ENCODE measurements around the gene PDE6H.

Gene PDE6H

DNA sequence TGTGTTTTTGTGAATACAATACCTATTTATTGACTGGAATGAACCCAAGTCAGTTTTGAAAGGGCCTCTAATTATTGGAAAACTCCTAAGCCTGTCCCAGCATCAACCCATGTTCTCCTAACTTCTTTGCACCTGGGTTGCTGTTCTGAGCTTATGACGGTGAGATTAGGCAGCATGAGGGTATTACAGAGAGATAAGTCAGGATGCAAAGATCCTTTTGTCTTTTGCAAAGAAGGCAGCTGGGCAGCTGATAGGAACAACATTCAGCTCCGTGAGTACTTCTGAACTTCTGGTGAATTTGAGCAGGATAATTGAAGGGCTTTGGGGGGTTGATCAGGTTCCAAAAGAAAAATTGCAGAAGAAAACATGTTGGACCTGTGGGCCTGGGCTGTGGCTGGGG lies at the start of gene PDE6H:
Gene PDE6H, plus strand, starts transcription at position 227 of the 400 bp plus-strand sequence. CDS start 4,971 bp downstream, outside the sequence.
- DNase-seq (ENCODE audit: low read depth) = no peak

DNA sequence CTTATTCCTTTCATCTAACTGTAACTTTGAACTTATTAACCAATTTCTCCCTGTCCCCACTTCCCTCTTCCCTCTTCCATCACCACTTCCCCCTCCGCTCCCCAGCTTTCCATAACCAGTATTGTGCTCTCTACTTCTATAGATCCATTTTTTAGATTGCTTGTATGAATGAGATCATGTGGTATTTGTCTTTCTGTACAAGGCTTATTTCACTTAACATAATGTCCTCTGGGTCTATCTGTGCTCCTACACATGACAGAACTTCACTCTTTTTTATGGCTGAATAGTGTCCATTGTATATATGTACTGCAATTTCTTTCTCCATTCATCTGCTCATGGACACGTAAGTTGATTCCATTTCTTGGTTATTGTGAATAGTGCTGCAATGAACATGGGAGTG lies 48.9 kb upstream of the PDE6H start:
- DNase-seq (ENCODE audit: low read depth) = no peak

DNA sequence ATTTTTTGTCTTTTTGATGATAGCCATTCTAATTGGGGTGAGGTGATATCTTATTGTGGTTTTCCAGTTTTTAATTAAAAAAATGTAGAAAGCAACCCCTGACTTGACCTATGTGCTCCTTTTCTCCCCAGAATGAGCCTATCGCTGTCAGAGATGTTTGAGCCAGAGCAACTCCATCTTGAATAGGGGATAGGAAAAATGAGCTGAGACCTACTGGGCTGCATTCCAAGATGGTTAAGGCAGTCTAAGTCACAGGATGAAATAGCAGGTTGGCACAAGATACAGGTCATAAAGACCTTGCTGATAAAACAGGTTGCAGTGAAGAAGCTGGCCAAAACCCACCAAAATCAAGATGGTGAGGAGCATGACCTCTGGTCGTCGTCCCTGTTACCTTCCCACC lies 48.3 kb upstream of the PDE6H start:
- DNase-seq (ENCODE audit: low read depth) = no peak

DNA sequence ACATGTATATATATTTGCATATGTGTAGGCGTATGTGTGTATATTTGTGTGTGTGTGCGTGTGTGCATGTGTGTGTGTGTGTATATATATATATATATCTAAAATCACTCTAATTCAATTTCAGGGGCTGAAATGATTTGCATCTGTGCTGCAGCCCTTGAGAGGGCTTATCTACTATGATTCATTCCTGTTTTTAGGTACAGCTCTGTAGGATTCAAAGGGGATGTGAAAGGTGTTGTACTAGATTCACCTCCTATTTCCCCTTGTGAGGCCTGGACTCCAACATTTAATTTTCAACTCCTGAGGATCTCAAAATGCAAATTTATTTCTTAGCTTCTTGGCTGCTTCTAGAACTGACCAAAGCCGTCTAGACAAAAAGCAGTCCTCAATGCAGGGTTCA lies 45.6 kb upstream of the PDE6H start:
- no peak for DNase-seq (ENCODE audit: low read depth)

DNA sequence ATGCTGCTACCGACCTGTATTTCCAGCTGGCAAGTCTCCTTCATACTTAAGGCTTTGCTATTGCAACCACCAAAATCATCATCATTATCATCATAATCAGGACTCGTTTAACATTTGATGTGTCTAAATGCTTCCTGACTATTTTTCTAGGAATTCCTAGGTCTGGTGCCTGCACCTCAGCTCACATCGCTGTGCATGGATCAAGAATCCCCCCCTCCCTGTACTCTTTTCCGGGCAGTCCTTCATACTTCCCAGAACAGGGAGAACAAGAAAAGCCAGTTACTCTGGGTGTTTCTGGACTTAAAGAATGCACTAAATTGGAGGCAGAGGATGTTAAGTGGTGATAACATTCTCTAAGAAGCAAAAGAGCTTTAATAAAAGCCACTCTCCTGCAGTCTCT lies 43.9 kb upstream of the PDE6H start:
- DNase-seq (ENCODE audit: low read depth) = no peak

DNA sequence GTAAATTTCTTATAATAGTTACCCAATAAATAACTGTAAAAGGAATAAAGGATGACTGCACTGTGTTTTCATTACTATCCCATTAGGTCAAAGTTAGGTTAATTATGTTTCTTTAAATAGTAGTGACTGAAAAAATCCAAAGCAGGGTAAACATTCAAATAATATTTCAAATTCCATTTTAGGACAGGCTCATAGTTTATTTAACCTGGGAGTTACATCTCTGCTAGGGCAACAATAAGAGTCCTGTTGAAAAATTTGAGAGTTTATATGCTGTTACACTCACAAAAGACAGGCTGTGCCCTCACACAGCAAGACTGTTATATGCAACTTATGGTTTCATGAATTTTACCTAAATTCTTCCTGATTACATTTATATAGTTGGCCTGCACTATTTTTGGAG lies 42.5 kb upstream of the PDE6H start:
- DNase-seq (ENCODE audit: low read depth) = no peak

DNA sequence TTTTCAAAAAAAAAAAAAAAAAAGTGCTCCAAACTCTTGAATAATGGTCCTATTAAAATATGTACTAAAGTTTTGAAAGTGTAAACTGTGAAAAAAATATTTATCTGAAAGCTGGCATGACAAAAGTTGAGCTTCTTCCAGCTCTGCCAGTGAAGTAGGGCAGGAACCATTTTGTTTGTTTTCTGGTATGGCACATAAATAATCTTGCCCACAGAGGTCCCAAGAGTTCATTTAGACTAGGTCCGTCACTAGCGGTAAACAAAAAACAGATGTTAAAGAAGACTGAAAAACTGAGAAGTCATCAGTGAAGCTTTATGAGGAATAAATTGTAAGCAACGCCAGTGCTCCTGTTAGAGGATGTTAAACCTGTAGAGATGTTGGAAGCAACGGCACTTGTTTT lies 41.5 kb upstream of the PDE6H start:
- DNase-seq (ENCODE audit: low read depth) = no peak

DNA sequence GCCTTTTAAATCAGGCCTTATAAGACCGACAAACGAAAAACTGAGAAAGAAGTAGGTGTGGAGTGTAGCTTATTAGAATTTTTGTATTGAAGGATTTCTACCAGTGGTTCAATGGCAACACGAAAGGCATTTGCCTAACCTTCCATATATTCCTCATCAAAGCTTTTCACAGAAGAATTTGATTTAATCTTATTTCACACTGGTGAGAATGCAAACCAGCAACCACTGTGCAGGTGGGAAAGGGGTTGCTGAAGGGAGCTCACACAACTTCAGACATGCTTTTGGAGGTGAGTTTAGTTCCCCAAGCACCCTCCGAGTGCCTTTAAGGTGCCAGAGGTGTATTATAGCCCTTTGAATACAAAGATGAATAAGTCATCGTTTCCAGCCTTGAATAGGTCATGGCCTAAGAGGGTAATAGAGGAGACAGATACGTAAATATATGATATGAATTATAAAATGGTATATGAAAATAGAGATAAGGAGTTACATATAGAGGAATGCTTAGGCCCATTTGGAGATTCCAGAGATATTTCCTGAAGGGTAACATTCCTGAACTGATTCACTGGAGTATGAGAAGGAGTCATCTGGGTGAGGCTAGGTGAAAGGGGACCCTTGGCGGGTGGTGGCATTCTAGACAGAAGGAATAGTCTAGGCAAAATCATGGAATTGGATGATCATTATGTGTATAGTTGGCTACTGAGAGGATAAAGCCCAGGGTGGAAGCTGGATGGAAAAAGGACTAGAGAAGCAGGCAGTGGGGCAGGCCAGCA lies 40.9 kb upstream of the PDE6H start:
- no peak for DNase-seq (ENCODE audit: low read depth)

DNA sequence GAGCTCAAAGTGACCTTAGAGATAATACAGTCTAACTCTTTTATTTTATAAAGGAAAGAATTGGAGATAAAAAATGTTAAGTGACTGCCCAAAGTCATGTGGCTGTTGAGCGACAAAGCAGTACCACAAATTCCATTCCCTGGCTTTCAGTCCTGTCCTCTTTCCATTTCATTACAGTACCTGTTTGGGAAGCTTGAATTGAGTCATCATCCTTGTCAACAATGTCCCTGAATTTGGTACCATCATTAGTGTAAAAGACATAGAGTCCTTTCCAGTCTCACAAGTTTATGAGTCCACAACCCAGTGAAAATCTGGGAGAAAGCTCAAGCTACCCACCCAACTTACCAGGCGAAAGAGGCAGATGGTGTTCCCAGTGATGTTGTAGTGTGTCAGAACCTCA lies 38.3 kb upstream of the PDE6H start:
- DNase-seq (ENCODE audit: low read depth) = no peak

DNA sequence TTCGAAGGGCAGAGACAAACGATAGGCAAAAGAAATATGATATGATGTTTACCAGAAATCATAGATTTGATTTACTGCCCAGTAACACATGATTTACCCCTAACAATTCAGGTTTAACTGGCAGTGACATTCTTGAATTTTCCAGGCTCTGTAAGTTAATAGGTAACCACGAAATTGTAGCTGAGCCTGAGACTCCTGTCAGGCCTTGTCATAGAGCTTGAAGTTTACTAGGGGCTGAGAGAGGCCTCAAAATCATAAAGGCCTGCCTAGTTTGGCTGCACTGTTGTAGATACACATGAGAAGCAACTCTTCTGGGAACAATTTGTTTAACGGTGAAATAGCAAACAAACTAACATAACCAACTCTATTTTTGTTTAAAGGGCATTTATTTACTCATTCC lies 37.8 kb upstream of the PDE6H start:
- no peak for DNase-seq (ENCODE audit: low read depth)

DNA sequence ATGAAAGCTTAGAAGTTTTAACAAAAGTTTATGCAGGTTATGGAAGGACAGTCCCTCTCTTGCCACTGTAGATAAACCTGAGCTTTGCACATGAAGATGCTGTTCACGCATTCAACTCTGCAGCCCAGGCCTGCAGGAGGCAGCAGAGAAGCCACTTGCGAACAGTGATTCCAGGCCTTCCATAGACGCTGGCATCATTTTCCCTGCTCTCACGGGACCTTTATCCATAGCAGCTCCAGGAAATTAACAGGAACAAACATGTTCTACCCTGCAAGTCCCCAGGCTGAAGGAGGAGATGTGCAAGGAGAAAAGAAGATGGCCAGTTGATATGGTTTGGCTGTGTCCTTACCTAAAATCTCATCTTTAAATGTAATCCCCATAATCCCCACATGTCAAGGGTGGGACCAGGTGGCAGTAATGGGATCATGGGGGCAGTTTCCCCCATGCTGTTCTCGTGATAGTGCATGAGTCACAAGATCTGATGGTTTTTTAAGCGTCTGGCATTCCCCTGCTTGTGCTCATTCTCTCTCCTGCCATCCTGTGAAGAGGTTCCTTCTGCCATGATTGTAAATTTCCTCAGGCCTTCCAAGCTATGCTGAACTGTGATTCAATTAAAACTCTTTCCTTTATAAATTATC lies 36.5 kb upstream of the PDE6H start:
- no peak for DNase-seq (ENCODE audit: low read depth)

DNA sequence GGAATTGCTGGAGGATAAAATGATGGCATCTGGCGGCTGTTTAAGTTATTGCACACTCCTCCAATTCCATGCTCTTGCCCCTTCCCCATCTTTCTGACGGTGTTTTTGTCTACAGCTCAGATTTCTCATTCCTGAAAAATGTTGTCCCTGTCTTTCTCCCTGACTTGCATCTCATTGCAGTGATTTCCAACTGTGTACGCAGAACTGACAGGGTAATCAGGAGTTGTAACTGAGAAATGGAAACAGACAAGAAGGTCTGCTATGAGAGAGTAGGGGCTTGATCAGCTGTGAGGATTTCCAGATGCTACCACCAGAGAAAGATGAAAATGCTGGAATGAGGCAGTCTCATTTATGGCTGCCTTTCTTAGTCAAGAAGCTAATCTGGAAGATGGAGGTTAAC lies 35.8 kb upstream of the PDE6H start:
- DNase-seq (ENCODE audit: low read depth) = no peak

DNA sequence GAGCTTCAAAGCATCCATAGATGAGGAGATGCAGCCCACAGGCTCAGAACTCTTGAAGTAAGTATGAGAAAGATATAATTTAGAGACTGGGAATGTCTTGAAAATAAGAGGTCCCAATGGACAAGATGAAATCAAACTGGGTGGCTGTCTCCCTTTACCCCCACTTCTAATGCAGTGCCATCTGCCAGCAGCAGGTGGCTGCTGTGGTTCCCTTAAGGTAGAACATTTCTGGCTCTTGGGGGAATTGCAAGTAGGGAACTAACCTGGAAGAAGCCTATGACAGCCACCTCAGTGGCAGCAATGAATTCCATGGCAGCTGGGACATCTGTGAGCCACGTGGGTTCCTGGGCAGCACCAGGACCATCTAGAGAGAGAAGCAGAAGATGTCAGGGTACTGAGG lies 35.2 kb upstream of the PDE6H start:
- DNase-seq (ENCODE audit: low read depth) = no peak

DNA sequence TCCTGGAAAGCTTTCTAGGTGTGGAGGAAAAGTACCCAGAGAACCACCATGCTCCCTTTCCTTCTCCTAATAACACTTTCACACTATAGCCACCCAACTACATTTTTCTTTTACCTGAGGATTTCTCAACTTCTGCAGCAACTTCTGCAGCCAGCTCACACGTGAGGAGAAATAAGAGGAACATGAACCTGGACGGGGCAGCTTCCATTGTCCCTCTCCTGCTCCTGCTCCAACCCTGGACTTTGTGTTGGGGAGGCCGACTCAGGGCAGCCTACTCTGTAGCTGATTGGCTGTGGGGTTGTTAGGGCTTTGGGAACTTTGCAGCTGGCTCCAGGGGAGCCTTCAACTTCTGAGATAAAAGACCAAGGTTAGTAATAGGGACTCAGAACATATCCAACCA lies 34.5 kb upstream of the PDE6H start, which contains the start of gene ERP27:
Gene ERP27, minus strand, starts transcription at position 237 of the 400 bp plus-strand sequence. Its CDS starts 29 bp downstream, at position 208.
- DNase-seq (ENCODE audit: low read depth) = no peak

DNA sequence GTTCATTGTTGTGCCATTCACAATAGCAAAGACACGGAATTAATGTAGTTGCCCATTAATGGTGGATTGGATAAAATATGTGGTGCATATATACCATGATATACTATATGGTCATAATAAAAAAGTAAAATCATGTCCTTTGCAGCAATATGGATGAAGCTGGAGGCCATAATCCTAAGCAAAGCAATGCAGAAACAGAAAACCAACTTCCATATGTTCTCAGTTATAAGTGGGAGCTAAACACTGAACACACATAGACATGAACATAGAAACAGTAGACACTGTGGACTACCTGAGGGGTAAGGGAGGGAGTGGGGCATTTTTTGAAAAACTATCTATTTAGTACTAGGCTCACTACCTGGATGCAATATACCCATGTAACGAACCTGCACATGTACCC lies 31.5 kb upstream of the PDE6H start:
- no peak for DNase-seq (ENCODE audit: low read depth)

DNA sequence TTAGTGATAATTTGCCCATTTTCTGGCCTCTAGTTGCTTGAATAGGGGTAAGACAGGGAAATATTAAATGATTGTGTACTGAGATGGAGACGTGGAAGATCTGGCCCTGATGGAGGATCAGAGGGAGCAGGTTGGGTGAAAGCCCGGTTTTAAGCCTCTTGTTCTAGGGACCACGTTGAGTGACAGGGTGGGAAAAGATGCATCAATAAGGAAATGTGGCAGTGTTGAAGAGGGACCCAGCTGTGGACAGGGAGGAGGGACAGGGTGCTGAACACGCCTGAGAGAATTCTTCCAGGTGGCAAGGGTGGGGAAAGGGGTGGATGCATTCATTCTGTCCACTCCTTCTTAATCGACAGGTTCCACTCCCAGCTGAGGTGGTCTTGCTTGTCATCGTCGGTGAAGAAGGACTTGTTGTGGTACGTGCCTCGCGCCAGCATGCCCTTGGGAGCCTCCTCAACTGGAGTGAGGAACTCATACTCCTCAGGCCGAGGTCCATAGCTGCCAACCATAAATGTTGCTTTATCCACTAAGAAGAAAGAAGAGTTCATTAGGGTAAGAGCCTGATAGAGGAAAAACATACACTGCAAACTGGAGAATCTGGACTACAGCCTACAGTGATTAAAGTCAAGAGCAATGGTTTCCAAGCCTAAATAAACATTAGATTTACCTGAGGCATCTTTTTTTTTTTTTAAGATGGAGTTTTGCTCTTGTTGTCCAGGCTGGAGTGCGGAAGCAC lies 30.5 kb upstream of the PDE6H start:
- DNase-seq (ENCODE audit: low read depth) = no peak

DNA sequence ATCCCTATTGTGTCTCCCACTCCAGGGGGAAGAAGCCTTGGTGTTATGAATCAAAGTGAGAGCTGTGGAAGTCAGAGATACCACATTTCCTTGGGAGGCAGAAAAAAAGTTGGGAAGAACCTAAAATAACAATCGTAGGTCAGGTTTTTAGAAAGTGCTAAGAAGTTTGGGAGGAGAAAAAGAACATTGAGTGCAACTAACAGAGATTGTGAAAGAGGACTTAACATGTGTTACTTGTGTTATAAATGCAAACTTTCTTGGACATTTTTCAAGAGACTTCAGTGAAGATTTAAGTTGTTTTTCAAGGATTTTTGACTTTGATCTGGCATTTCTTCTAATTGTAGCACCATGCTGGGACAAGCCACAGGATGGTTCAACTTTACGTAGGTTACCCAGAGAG lies 26.7 kb upstream of the PDE6H start:
- DNase-seq (ENCODE audit: low read depth) = no peak

DNA sequence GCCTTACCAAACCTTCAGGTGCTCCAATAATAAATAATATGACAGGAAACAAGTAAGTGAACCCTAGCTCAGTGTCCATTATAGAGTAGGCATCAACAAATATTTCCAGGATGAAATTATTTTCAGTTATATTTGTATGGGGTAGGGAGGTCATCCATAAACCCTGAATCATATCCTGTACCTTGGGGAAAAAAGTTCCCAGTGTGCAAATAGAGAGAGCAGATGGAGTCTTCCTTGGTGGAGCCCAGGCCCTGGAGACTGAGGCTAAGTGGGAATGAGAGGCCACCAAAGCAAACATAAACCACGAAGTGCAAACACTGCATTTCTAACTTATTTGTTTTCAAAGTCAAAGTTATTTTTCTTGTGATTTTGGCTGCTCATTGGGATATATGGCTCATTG lies 26.0 kb upstream of the PDE6H start:
- no peak for DNase-seq (ENCODE audit: low read depth)

DNA sequence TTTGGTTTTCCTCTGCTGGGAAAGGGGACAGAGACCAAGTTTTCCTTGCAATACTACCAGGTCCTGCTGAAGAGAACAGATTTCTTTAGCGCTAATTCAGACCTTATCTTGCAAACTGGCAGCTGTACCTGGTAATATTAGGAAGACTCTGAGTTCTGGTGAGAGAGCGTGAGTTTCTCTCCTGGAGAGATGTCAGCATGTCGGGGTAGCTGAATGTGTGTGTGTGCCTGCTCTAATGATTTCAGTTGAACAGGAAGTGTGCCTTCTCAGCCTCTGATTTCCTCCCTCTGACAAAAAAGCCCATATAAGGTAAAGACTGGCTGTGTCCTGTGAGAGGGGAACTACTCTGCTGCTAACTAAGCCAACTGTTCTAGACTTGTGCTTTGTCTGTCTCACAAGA lies 24.2 kb upstream of the PDE6H start:
- DNase-seq (ENCODE audit: low read depth) = no peak

DNA sequence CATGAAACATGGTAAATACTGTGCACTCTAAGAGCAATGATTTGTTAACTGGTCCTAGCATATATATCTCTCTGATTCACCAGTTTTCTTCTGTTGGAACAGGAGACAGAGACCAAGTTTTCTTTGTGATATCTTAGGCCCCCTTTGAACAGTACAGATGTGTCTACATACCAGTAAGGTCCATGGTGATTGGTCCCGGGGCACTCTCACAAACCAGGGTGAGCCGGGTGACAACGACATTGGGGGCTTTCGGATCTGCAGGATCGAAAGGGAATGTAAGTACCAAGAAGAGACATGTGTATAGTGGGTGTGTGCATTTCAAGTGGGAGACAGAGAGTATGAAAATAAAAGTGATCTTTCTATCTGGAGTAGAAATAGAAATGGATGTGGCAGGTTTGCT lies 23.2 kb upstream of the PDE6H start:
- DNase-seq (ENCODE audit: low read depth) = no peak

DNA sequence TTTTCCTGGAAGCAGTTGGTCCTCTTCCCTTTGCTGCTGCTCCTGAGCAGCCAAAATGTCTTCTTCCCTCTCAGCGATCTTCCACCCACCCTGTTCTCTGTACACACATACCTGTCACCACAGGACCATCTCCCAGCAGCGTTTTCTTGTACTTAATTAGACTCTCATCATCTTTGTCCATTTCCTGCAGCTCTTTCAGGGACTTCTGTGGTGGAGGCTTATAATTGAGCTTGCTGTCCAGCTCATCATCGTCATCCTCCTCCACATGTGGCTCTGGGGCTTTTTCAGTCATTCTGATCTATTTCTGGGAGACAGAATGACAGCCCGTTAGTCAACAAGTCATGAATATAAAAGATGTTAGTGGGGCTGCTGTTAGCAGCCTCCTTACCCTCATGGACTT lies 22.4 kb upstream of the PDE6H start:
- DNase-seq (ENCODE audit: low read depth) = no peak

DNA sequence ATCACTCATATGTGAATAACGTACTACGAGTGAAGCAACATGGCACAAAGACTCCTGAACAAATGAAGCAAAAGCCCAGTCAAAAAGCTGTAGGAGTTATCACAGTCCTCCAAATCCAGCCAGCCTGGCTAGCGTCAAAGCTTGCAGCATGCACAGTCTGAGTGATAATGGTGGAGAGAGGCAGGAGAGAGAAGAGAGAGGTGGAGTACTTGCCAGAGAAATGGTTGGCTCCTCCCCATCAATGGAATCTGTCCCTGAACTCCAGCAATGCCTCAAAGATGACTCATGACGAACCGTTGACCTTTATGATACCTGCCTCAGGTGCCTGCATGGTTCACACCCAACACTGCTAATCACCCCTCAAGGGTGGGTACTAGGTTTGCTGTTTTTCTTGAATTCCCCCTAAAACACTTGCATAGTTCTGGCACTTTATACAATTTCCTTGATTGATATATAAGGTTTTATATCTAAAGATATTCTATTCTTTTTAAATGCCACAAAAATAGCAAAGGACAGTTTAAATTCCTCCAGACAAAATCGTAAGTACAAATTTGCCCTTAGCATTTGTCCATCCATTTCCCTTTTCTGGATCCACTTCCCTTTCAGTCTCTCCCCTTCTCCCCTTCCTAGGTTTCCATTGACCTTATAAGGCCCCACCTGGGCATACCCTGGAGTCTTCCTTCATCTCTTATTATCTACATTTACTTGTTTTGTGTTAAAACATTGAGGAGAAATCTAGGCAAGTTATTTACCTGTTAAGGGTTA lies 21.7 kb upstream of the PDE6H start:
- DNase-seq (ENCODE audit: low read depth) = no peak

Data from activated T-cell treated with anti-CD3 and anti-CD28 coated beads for 48 hours (primary cell).